Kidney (tissue), 14 donors: ENCODE data around the gene CSF2RB. TPM values are rescaled to one million over a fixed set of nuclear protein-coding genes. Genes with fewer than 3 reads are reported as not detected.

Experiments
- DNase-seq, 5 donors: peaks; one replicate each; pipeline ENCODE4 v3.0.0-alpha.2; 2013 to 2020
- FAIRE-seq: peaks from 2 replicates; lab custom pipeline; 2012; peaks lifted over from hg19 to GRCh38; lab: Jason Lieb, UNC
- H3K27ac ChIP-seq, 2 donors: one replicate each; pipeline ENCODE4 v1.7.0; 2013; ENCODE audit warnings: low read depth in 2 of 2, low read length in 2 of 2, inconsistent platforms in 1 of 2
- H3K27me3 ChIP-seq: one replicate; pipeline ENCODE4 v1.7.1; 2013; ENCODE audit warnings: low read length, inconsistent platforms; ENCODE audit not compliant: control insufficient read depth, insufficient read depth
- H3K36me3 ChIP-seq, 3 donors: one replicate each; pipeline versions ENCODE4 v1.7.0 to v1.7.1; 2013; ENCODE audit warnings: low read length in 3 of 3, control low read depth in 1 of 3, inconsistent platforms in 1 of 3; ENCODE audit not compliant: insufficient read depth in 3 of 3, control insufficient read depth in 2 of 3
- H3K4me1 ChIP-seq, 3 donors: one replicate each; pipeline versions ENCODE4 v1.7.0 to v1.7.1; 2013; ENCODE audit warnings: low read length in 3 of 3, inconsistent platforms in 1 of 3, low read depth in 1 of 3; ENCODE audit not compliant: control insufficient read depth in 2 of 3, insufficient read depth in 2 of 3
- H3K4me3 ChIP-seq, 3 donors: one replicate each; pipeline versions ENCODE4 v1.7.0 to v1.8.1; 2013; ENCODE audit warnings: low read length in 3 of 3, control low read depth in 1 of 3, inconsistent platforms in 1 of 3
- H3K9ac ChIP-seq, 3 donors: one replicate each; pipeline versions ENCODE4 v1.7.0 to v1.7.1; 2013; ENCODE audit warnings: low read length in 3 of 3, control low read depth in 1 of 3, inconsistent platforms in 1 of 3
- H3K9me3 ChIP-seq, 3 donors: one replicate each; pipeline versions ENCODE4 v1.7.0 to v1.7.1; 2013; ENCODE audit warnings: low read length in 3 of 3, control low read depth in 1 of 3, inconsistent platforms in 1 of 3; ENCODE audit not compliant: control insufficient read depth in 2 of 3, insufficient read depth in 1 of 3
- intact Hi-C: fragments of 100-400 bp; cut with DNase I; formaldehyde crosslinking; loops from one replicate; pipeline ENCODE4 v1.11.1; 2022
- polyA plus RNA-seq: library from polyadenylated mRNA; stranded (reverse); fragments of 350-450 nt; fragmentation: Illumina TruSeq; extraction: RNeasy Lipid Tissue Mini Kit (QIAGEN cat#74804); gene quantifications from one replicate; pipeline ENCODE4 v1.2.3, GENCODE V29; 2014; ENCODE audit warnings: low read depth, low replicate concordance; ENCODE audit not compliant: insufficient read depth
- total RNA-seq: library from RNA; stranded (reverse); fragmentation: NEBNext Ultra II Directional; extraction: Animal tissue kit (Norgen Biotek cat#: 25700); gene quantifications from one replicate; pipeline ENCODE4 v1.2.1, GENCODE V29; 2021
- TF ChIP-seq, protein P1 (sequence below): IDR thresholded peaks from 3 replicates; pipeline ENCODE4 v1.5.1; 2012; ENCODE audit warnings: mild to moderate bottlenecking, moderate library complexity, borderline replicate concordance; ENCODE audit not compliant: insufficient read depth; ENCODE audit errors: extremely low read depth
- donor health status: control.
- donor health status: control.
- donor health status: control.
- donor health status: control.
- donor health status: control.
- donor health status: DM: yes; HTN: yes; CAD: no.
- donor health status: Normal renal cell carcinoma (clear cell type).

The CSF2RB gene
- total and polyA plus RNA-seq, 2 donors from 2014 or later: 1.0 to 11.4 TPM

DNA sequence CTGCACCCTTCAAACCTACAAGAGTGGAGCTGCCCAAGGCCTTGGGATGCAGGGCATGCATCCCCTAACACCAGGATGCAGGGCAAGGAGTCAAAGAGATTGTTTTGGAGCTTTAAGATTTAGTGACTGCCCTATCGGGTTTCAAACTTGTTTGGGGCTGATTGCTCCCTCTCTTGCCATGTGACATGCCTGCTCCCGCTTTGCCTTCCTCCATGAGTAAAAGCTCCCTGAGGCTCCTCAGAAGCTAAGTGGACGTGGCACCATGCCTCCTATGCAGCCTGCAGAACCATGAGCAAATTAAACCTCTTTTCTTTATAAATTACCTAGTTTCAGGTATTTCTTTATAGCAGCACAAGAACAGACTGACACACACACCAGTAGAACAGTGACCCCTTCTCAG lies 15.8 kb upstream of the CSF2RB start:
- Histone ChIP-seq H3K4me1 (no peaks in the 10 kb centered on the region), H3K36me3 (no peaks in the 10 kb centered on the region), H3K27me3 (no peaks in the 10 kb centered on the region), H3K9ac (no peak overlapping the region), H3K9me3 (peaks cover 0 to 4% (median 2%) of the 10 kb centered on the region in 3 donors), H3K4me3 (no peak overlapping the region), H3K27ac (no peak overlapping the region)
- no peak for DNase-seq
- FAIRE-seq: no peak
- TF ChIP-seq, protein P1, sequence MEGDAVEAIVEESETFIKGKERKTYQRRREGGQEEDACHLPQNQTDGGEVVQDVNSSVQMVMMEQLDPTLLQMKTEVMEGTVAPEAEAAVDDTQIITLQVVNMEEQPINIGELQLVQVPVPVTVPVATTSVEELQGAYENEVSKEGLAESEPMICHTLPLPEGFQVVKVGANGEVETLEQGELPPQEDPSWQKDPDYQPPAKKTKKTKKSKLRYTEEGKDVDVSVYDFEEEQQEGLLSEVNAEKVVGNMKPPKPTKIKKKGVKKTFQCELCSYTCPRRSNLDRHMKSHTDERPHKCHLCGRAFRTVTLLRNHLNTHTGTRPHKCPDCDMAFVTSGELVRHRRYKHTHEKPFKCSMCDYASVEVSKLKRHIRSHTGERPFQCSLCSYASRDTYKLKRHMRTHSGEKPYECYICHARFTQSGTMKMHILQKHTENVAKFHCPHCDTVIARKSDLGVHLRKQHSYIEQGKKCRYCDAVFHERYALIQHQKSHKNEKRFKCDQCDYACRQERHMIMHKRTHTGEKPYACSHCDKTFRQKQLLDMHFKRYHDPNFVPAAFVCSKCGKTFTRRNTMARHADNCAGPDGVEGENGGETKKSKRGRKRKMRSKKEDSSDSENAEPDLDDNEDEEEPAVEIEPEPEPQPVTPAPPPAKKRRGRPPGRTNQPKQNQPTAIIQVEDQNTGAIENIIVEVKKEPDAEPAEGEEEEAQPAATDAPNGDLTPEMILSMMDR: no peak
- intact Hi-C loops: no loop called here

DNA sequence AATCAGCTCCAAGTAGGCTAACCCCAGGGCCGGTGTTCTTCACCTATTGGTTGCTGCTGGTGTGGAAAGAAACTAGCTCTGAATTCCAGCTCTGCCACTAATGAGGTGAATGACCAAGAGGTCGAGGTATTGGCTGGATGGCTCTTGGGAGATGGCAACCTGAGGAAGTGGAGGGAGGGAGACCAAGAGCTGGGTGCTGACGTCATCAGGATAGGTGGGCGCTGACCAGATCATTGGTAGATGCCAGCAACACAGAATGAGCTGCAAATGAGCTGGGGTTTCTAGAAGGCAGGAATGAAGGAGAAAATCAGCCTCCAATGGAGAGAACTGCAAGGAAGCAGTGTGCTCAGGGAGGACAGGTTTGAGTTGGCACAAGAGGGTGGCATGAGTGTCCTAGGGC lies 14.7 kb upstream of the CSF2RB start:
- no peak for FAIRE-seq
- H3K27ac ChIP-seq: no peak overlapping the region
- TF ChIP-seq, protein P1: no peak
- DNase-seq: no peak
- intact Hi-C loops: no loop called here
- no peak overlapping the region for H3K4me3 ChIP-seq
- H3K27me3 ChIP-seq: no peaks in the 10 kb centered on the region
- H3K9ac ChIP-seq: no peak overlapping the region
- H3K9me3 ChIP-seq: peaks cover 0 to 4% (median 2%) of the 10 kb centered on the region in 3 donors
- H3K36me3 ChIP-seq: no peaks in the 10 kb centered on the region
- no peaks in the 10 kb centered on the region for H3K4me1 ChIP-seq

DNA sequence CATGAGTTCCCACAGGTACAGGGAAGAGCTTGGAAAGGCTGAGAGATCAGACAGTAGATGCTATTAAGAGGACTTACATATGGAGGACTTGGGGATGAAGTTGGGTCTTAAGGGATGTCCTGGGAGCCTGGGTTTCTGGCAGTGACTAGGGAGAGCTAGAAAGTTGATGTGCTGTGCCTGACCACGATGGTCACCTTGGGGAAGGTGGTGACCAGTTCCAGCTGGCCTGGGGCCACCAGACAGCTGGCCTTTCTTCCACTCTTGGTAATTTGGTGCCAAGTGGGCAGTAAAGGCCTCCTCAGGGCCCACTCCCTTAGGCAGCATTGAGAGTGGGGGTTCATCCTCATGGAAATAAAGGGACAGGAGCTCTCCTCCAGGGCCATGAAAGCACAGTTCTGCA lies 13.9 kb upstream of the CSF2RB start:
- H3K27me3 ChIP-seq: no peaks in the 10 kb centered on the region
- DNase-seq: no peak
- H3K27ac ChIP-seq: no peak overlapping the region
- H3K9ac ChIP-seq: no peak overlapping the region
- H3K36me3 ChIP-seq: no peaks in the 10 kb centered on the region
- H3K4me3 ChIP-seq: no peak overlapping the region
- intact Hi-C loops: no loop called here
- H3K4me1 ChIP-seq: no peaks in the 10 kb centered on the region
- FAIRE-seq: no peak
- TF ChIP-seq, protein P1: no peak
- H3K9me3 ChIP-seq: peaks cover 0 to 4% (median 2%) of the 10 kb centered on the region in 3 donors

DNA sequence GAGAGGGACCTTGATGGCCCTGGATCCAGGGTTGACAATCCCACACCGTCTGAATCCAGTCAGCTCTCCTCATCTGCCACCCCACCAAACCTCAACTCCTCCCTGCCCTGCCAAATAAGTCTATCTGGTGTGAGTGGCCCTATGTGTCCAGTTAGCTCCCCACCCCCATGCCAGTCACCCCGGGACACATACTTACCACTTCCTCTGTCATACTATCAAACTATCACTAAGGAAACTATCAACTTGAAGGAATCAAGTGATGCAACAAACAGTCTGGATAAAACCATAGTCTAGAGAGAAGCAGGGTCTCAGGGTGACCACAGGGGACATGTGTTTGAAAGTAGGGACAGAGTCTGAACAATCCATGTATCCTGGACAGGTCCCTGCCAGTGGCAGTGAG lies 13.2 kb upstream of the CSF2RB start:
- H3K4me3 ChIP-seq: no peak overlapping the region
- H3K27me3 ChIP-seq: no peaks in the 10 kb centered on the region
- H3K9me3 ChIP-seq: peaks cover 0 to 2% (median 1%) of the 10 kb centered on the region in 3 donors
- H3K9ac ChIP-seq: no peak overlapping the region
- intact Hi-C loops: no loop called here
- H3K27ac ChIP-seq: no peak overlapping the region
- DNase-seq: no peak
- no peaks in the 10 kb centered on the region for H3K4me1 ChIP-seq
- no peaks in the 10 kb centered on the region for H3K36me3 ChIP-seq
- FAIRE-seq: no peak
- TF ChIP-seq, protein P1: no peak
